Measurements from ENCODE around the gene MEX3A.
A peak's percentile ranks its signal among the peaks of the same experiment; 100 is the strongest.
"Not testable (repeated sequence)": the region's sequence is repeated elsewhere in the genome, so short reads cannot be mapped to it uniquely, and the experiment has no call there.

Gene MEX3A

GRCh38 chr1:156082309-156083091, at the start of gene MEX3A:
MEX3A (minus strand) TSS chr1:156082465; CDS start chr1:156081998, 467 bp downstream.
- peak in 1 of 2 donors; percentile 41 for DNase-seq (ENCODE audit: low read depth in 2 of 2)

- DNase-seq (ENCODE audit: low read depth in 2 of 2), result no peak
These were observed 48.3 kb upstream of the MEX3A start for GRCh38 chr1:156130578-156130942.

- peak; percentile 44 to 82 for DNase-seq (ENCODE audit: low read depth in 2 of 2)
These were observed 47.7 kb upstream of the MEX3A start for GRCh38 chr1:156129687-156130577.

GRCh38 chr1:156128654-156129597, 46.7 kb upstream of the MEX3A start:
- DNase-seq (ENCODE audit: low read depth in 2 of 2), result no peak

- DNase-seq (ENCODE audit: low read depth in 2 of 2), result no peak
These were observed 46.0 kb upstream of the MEX3A start for GRCh38 chr1:156128308-156128653.

GRCh38 chr1:156126630-156127534, 44.6 kb upstream of the MEX3A start:
- DNase-seq (ENCODE audit: low read depth in 2 of 2), result peak; percentile 44 to 69

- DNase-seq (ENCODE audit: low read depth in 2 of 2), result no peak
These were observed 43.9 kb upstream of the MEX3A start for GRCh38 chr1:156126043-156126629.

GRCh38 chr1:156125544-156125943, 43.3 kb upstream of the MEX3A start:
- not testable (repeated sequence) for DNase-seq (ENCODE audit: low read depth in 2 of 2)

- DNase-seq (ENCODE audit: low read depth in 2 of 2), result no peak
These were observed 42.6 kb upstream of the MEX3A start for GRCh38 chr1:156124557-156125483.

- DNase-seq (ENCODE audit: low read depth in 2 of 2), result peak in 1 of 2 donors; percentile 44
These were observed 41.3 kb upstream of the MEX3A start for GRCh38 chr1:156123356-156124196.

- DNase-seq (ENCODE audit: low read depth in 2 of 2), result no peak
These were observed 40.5 kb upstream of the MEX3A start for GRCh38 chr1:156122519-156123355.

- no peak for DNase-seq (ENCODE audit: low read depth in 2 of 2)
These were observed 39.8 kb upstream of the MEX3A start for GRCh38 chr1:156122086-156122485.

- no peak for DNase-seq (ENCODE audit: low read depth in 2 of 2)
These were observed 39.2 kb upstream of the MEX3A start for GRCh38 chr1:156121457-156121856.

- not testable (repeated sequence) for DNase-seq (ENCODE audit: low read depth in 2 of 2)
These were observed 38.7 kb upstream of the MEX3A start for GRCh38 chr1:156121005-156121404.

GRCh38 chr1:156120318-156120717, 38.1 kb upstream of the MEX3A start:
- no peak for DNase-seq (ENCODE audit: low read depth in 2 of 2)

GRCh38 chr1:156119503-156120209, 37.4 kb upstream of the MEX3A start:
- no peak for DNase-seq (ENCODE audit: low read depth in 2 of 2)

All from stimulated activated CD4-positive, alpha-beta T cell treated with anti-CD3 and anti-CD28 coated beads, Interleukin-1b, Interleukin-23, amount 100 ng/mL, for 1 hour (primary cell).